ENCODE data around the gene TMC1.

DNA sequence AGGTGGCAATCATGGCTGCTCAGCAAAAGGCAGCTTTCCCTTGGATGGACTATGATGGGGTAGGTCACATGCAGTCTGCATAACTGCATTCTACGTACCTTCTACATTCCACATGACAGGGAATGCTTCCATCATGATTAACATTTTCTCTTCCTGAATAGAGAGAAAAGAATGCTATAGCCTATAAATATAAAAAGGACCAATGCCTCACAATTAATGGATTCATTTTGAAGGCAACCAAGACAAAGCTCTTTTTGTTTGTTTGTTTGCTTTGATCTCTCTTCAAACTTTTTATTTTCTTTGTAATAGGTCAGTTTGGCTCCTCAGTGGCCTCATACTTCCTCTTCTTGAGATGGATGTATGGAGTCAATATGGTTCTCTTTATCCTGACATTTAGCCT, 230.1 kb downstream of the TMC1 start:
- TF ChIP-seq, protein P1, sequence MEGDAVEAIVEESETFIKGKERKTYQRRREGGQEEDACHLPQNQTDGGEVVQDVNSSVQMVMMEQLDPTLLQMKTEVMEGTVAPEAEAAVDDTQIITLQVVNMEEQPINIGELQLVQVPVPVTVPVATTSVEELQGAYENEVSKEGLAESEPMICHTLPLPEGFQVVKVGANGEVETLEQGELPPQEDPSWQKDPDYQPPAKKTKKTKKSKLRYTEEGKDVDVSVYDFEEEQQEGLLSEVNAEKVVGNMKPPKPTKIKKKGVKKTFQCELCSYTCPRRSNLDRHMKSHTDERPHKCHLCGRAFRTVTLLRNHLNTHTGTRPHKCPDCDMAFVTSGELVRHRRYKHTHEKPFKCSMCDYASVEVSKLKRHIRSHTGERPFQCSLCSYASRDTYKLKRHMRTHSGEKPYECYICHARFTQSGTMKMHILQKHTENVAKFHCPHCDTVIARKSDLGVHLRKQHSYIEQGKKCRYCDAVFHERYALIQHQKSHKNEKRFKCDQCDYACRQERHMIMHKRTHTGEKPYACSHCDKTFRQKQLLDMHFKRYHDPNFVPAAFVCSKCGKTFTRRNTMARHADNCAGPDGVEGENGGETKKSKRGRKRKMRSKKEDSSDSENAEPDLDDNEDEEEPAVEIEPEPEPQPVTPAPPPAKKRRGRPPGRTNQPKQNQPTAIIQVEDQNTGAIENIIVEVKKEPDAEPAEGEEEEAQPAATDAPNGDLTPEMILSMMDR (IDR thresholded peaks at IDR 0.05), result no peak
- TF ChIP-seq POLR2A (IDR thresholded peaks at IDR 0.05) (no peak), EP300 (IDR thresholded peaks at IDR 0.05; ENCODE audit: low read depth) (no peak), POLR2AphosphoS5 (IDR thresholded peaks at IDR 0.05) (no peak)

Measured in transverse colon (tissue), 4 donors.